ENCODE results near the gene TOR2A. TPM values are rescaled to one million over a fixed set of nuclear protein-coding genes. Genes with fewer than 3 reads are reported as not detected.

The TOR2A gene
- total RNA-seq, 1 donor from 2014 or later: 29.1 TPM

DNA sequence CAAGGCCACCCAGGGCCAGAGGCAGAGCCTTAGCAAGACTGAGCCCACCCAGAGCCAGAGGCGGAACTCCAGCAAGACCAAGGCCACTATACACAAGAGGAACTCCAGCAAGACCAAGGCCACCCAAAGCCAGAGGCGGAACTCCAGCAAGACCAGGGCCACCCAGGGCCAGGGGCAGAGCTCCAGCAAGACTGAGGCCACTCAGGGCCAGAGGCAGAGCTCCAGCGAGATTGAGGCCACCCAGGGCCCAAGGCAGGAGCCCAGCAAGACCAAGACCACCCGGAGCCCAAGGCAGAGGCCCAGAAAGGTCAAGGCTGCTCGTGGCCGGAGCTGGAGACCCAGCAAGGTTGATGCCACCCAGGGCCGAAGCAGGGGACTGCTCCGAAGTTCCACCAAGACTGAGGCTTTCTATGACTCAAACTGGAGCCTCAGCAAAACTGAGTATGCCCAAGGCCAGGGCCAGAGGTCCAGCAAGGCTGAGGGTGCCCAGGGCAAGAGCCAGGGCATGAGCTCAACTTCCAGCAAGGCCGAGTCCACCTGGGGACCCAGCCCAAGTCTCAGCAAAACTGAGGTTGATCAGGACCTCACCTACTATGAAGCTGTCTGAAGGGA, 4.2 kb downstream of the TOR2A start:
- H3K4me3 Mint-ChIP-seq (ENCODE audit: unreplicated experiment): no peak overlapping the region
- H3K4me1 Mint-ChIP-seq (ENCODE audit: unreplicated experiment): peaks cover 9% of the 10 kb centered on the region
- no peak for TF ChIP-seq CTCF (IDR thresholded peaks at IDR 0.05; ENCODE audit: unreplicated experiment)
- H3K27me3 Mint-ChIP-seq (ENCODE audit: unreplicated experiment): peaks cover 5% of the 10 kb centered on the region
- DNase-seq (ENCODE audit: low spot score): no peak
- H3K27ac Mint-ChIP-seq (ENCODE audit: unreplicated experiment): no peak overlapping the region
- H3K9me3 Mint-ChIP-seq (ENCODE audit: unreplicated experiment): no peaks in the 10 kb centered on the region
- peaks cover 5% of the 10 kb centered on the region for H3K36me3 Mint-ChIP-seq (ENCODE audit: low read depth, unreplicated experiment)

GRCh38 chr9:127730262-127730661, 4.8 kb downstream of the TOR2A start:
- no peak for TF ChIP-seq CTCF (IDR thresholded peaks at IDR 0.05; ENCODE audit: unreplicated experiment)
- Mint-ChIP-seq H3K9me3 (ENCODE audit: unreplicated experiment) (no peaks in the 10 kb centered on the region), H3K27ac (ENCODE audit: unreplicated experiment) (no peak overlapping the region), H3K4me1 (ENCODE audit: unreplicated experiment) (peaks cover 4% of the 10 kb centered on the region), H3K36me3 (ENCODE audit: low read depth, unreplicated experiment) (peaks cover 5% of the 10 kb centered on the region), H3K4me3 (ENCODE audit: unreplicated experiment) (no peak overlapping the region), H3K27me3 (ENCODE audit: unreplicated experiment) (peaks cover 4% of the 10 kb centered on the region)
- DNase-seq (ENCODE audit: low spot score): no peak

GRCh38 chr9:127729522-127730256, 5.4 kb downstream of the TOR2A start:
- no peak for DNase-seq (ENCODE audit: low spot score)
- peaks cover 3% of the 10 kb centered on the region for H3K27me3 Mint-ChIP-seq (ENCODE audit: unreplicated experiment)

GRCh38 chr9:127728808-127729207, 6.3 kb downstream of the TOR2A start:
- Mint-ChIP-seq H3K27ac (ENCODE audit: unreplicated experiment) (no peak overlapping the region), H3K4me3 (ENCODE audit: unreplicated experiment) (no peak overlapping the region), H3K27me3 (ENCODE audit: unreplicated experiment) (peaks cover 3% of the 10 kb centered on the region), H3K9me3 (ENCODE audit: unreplicated experiment) (no peaks in the 10 kb centered on the region), H3K4me1 (ENCODE audit: unreplicated experiment) (peaks cover 9% of the 10 kb centered on the region), H3K36me3 (ENCODE audit: low read depth, unreplicated experiment) (peaks cover 5% of the 10 kb centered on the region)
- DNase-seq (ENCODE audit: low spot score): no peak
- no peak for TF ChIP-seq CTCF (IDR thresholded peaks at IDR 0.05; ENCODE audit: unreplicated experiment)

More at GRCh38 chr9:127729522-127730256, 5.4 kb downstream of the TOR2A start:
- no peak overlapping the region for H3K27ac Mint-ChIP-seq (ENCODE audit: unreplicated experiment)
- H3K9me3 Mint-ChIP-seq (ENCODE audit: unreplicated experiment): no peaks in the 10 kb centered on the region
- TF ChIP-seq CTCF (IDR thresholded peaks at IDR 0.05; ENCODE audit: unreplicated experiment): no peak
- peaks cover 3% of the 10 kb centered on the region for H3K4me1 Mint-ChIP-seq (ENCODE audit: unreplicated experiment)
- no peak overlapping the region for H3K4me3 Mint-ChIP-seq (ENCODE audit: unreplicated experiment)
- H3K36me3 Mint-ChIP-seq (ENCODE audit: low read depth, unreplicated experiment): peaks cover 5% of the 10 kb centered on the region

DNA sequence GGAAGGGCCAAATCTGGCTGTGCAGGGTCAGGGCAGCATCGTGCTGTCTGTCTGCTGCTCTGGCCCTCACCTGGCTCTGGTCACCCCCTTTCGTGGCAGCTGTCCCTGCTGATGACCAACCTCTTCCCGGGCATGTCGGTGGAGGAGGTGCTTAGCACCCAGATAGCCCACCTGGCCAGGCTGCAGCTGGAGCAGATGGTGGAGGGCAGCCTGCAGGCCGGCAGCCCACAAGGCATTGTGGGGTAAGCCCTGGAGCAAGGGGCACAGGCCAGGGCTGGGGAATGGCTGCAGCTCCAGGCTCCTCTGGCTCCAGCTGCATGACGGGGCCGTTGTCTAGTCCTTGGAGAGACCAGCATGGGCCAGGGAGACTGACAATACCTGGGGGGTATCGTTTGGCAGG, 8.2 kb downstream of the TOR2A start:
- Mint-ChIP-seq H3K36me3 (ENCODE audit: low read depth, unreplicated experiment) (no peaks in the 10 kb centered on the region), H3K27me3 (ENCODE audit: unreplicated experiment) (peaks cover 2% of the 10 kb centered on the region), H3K4me3 (ENCODE audit: unreplicated experiment) (no peak overlapping the region), H3K27ac (ENCODE audit: unreplicated experiment) (no peak overlapping the region), H3K9me3 (ENCODE audit: unreplicated experiment) (no peaks in the 10 kb centered on the region), H3K4me1 (ENCODE audit: unreplicated experiment) (peaks cover 10% of the 10 kb centered on the region)
- no peak for DNase-seq (ENCODE audit: low spot score)
- TF ChIP-seq CTCF (IDR thresholded peaks at IDR 0.05; ENCODE audit: unreplicated experiment): no peak

Data from endothelial cell (in vitro differentiated cells).